IMR-90 (cell line): ENCODE data around the gene PANX1.

Experiments used
- BHLHE40 ChIP-seq: fragments of 150-350 bp; IDR thresholded peaks from 2 replicates; pipeline ENCODE4 v1.6.1; 2016; ENCODE audit warnings: mild to moderate bottlenecking, low read depth, low read length
- CEBPB ChIP-seq: IDR thresholded peaks from 2 replicates; pipeline ENCODE4 v1.6.1; 2012; ENCODE audit warnings: low read depth, low read length, improper control_type of control experiment
- CHD1 ChIP-seq: IDR thresholded peaks from 2 replicates; pipeline ENCODE4 v1.6.1; 2012; ENCODE audit warnings: low read depth, low read length, improper control_type of control experiment
- CTCF ChIP-seq: conservative IDR thresholded peaks from 2 replicates; pipeline ENCODE4 v1.5.1; 2012; ENCODE audit warnings: mild to moderate bottlenecking, low read depth, low read length, improper control_type of control experiment
- MAZ ChIP-seq: IDR thresholded peaks from 2 replicates; pipeline ENCODE4 v1.6.1; 2012; ENCODE audit warnings: low read depth, mild to moderate bottlenecking, low read length, improper control_type of control experiment, moderate library complexity, borderline replicate concordance
- MXI1 ChIP-seq: IDR thresholded peaks from 2 replicates; pipeline ENCODE4 v1.6.1; 2012; ENCODE audit warnings: low read depth, mild to moderate bottlenecking, low read length, moderate library complexity, borderline replicate concordance
- POLR2A ChIP-seq: IDR thresholded peaks from 2 replicates; pipeline ENCODE4 v1.6.1; 2012; ENCODE audit warnings: mild to moderate bottlenecking, low read depth, low read length
- RAD21 ChIP-seq: IDR thresholded peaks from 2 replicates; pipeline ENCODE4 v1.6.1; 2012; ENCODE audit warnings: low read length, improper control_type of control experiment
- RFX5 ChIP-seq: IDR thresholded peaks from 2 replicates; pipeline ENCODE4 v1.8.0; 2012; ENCODE audit warnings: low read depth, mild to moderate bottlenecking, low read length, moderate library complexity
- SMC3 ChIP-seq: fragments of 150-350 bp; IDR thresholded peaks from 2 replicates; pipeline ENCODE4 v1.6.1; 2016; ENCODE audit warnings: low read depth, mild to moderate bottlenecking, antibody characterized with exemption, low read length, moderate library complexity
- USF2 ChIP-seq: fragments of 150-350 bp; IDR thresholded peaks from 2 replicates; pipeline ENCODE4 v1.6.1; 2017; ENCODE audit warnings: mild to moderate bottlenecking, antibody characterized with exemption, low read length, low read depth

- TF ChIP-seq USF2 (peak; percentile 80), POLR2A (peak; percentile 81), CTCF (no peak), BHLHE40 (peak; percentile 94), CEBPB (no peak), CHD1 (no peak), MAZ (peak; percentile 74; the same call in 1 of the 2 replicates), MXI1 (peak; percentile 76; the same call in 1 of the 2 replicates), RAD21 (no peak), RFX5 (no peak), SMC3 (no peak)
Measured at GRCh38 chr11:94128746-94129511, at the start of gene PANX1.
